Neural progenitor cell (in vitro differentiated cells): ENCODE results near the gene POLR2H. TPM values are rescaled to one million over a fixed set of nuclear protein-coding genes. Genes with fewer than 3 reads are reported as not detected.

Experiments used
- DNase-seq: peaks from one replicate; pipeline ENCODE4 v3.0.0-alpha.2; 2016; ENCODE audit warnings: low spot score
- H2AFZ ChIP-seq: fragments of 200-600 bp; sonication (generic); replicated peaks from 2 replicates; pipeline ENCODE4 v1.6.1; 2016; ENCODE audit warnings: antibody characterized with exemption
- H3F3A ChIP-seq: fragments of 200-600 bp; sonication (generic); 2 replicates; pipeline ENCODE4 v1.6.1; 2016; ENCODE audit warnings: antibody characterized with exemption, low read depth
- H3K27ac ChIP-seq: fragments of 200-600 bp; sonication (generic); 2 replicates; pipeline ENCODE4 v1.5.1; 2016; ENCODE audit warnings: mild to moderate bottlenecking
- H3K27me3 ChIP-seq: fragments of 200-600 bp; sonication (generic); 2 replicates; pipeline ENCODE4 v1.6.1; 2016; ENCODE audit warnings: mild to moderate bottlenecking, moderate library complexity
- H3K36me3 ChIP-seq: fragments of 200-600 bp; sonication (generic); 2 replicates; pipeline ENCODE4 v1.5.1; 2016
- H3K4me1 ChIP-seq: fragments of 200-600 bp; sonication (generic); 2 replicates; pipeline ENCODE4 v1.6.1; 2016; ENCODE audit warnings: mixed run types
- H3K4me2 ChIP-seq: fragments of 200-600 bp; sonication (generic); 2 replicates; pipeline ENCODE4 v1.6.1; 2016
- H3K4me3 ChIP-seq: fragments of 200-600 bp; sonication (generic); 2 replicates; pipeline ENCODE4 v1.5.1; 2016
- H3K79me2 ChIP-seq: fragments of 200-600 bp; sonication (generic); 2 replicates; pipeline ENCODE4 v1.6.1; 2016; ENCODE audit warnings: low read depth
- H3K9ac ChIP-seq: fragments of 200-600 bp; sonication (generic); 2 replicates; pipeline ENCODE4 v1.6.1; 2016
- H3K9me3 ChIP-seq: fragments of 200-600 bp; sonication (generic); 2 replicates; pipeline ENCODE4 v1.5.1; 2016; ENCODE audit warnings: low read depth
- H4K20me1 ChIP-seq: fragments of 200-600 bp; sonication (generic); 2 replicates; pipeline ENCODE4 v1.6.1; 2016; ENCODE audit warnings: low read depth
- H3K27ac Mint-ChIP-seq: 3 replicates; pipeline ENCODE4 v1.8.0; 2021; ENCODE audit warnings: mixed read lengths
- H3K27me3 Mint-ChIP-seq: 2 replicates; pipeline ENCODE4 v1.8.0; 2022; ENCODE audit warnings: low read depth, mild to moderate bottlenecking, inconsistent platforms, moderate library complexity, mixed read lengths; ENCODE audit not compliant: insufficient read depth
- H3K36me3 Mint-ChIP-seq: 3 replicates; pipeline ENCODE4 v1.8.0; 2021; ENCODE audit warnings: mixed read lengths
- H3K4me1 Mint-ChIP-seq: 3 replicates; pipeline ENCODE4 v1.8.0; 2021; ENCODE audit warnings: mixed read lengths
- H3K4me3 Mint-ChIP-seq: 3 replicates; pipeline ENCODE4 v1.8.0; 2021; ENCODE audit warnings: mild to moderate bottlenecking, moderate library complexity, mixed read lengths
- H3K9me3 Mint-ChIP-seq: 3 replicates; pipeline ENCODE4 v1.8.0; 2020; ENCODE audit warnings: mixed read lengths
- EZH2 ChIP-seq: fragments of 200-600 bp; sonication (generic); IDR thresholded peaks from 2 replicates; pipeline ENCODE4 v1.6.1; 2017; ENCODE audit warnings: antibody characterized with exemption, mild to moderate bottlenecking, moderate library complexity
- EZH2phosphoT487 ChIP-seq: fragments of 200-600 bp; sonication (generic); IDR thresholded peaks from 2 replicates; pipeline ENCODE4 v1.6.1; 2017; ENCODE audit warnings: antibody characterized with exemption
- total RNA-seq: library from RNA; depleted of rRNA; stranded (reverse); fragments of >200 nt; gene quantifications from 2 replicates; pipeline ENCODE4 v1.2.3, GENCODE V29; 2015; ENCODE audit warnings: low replicate concordance
- TF ChIP-seq, protein P1 (sequence below): fragments of 200-600 bp; sonication (generic); IDR thresholded peaks from 2 replicates; pipeline ENCODE4 v1.5.1; 2017; ENCODE audit warnings: antibody characterized with exemption, mild to moderate bottlenecking

Gene POLR2H
- total RNA-seq, 1 donor from 2014 or later: 173 TPM

DNA sequence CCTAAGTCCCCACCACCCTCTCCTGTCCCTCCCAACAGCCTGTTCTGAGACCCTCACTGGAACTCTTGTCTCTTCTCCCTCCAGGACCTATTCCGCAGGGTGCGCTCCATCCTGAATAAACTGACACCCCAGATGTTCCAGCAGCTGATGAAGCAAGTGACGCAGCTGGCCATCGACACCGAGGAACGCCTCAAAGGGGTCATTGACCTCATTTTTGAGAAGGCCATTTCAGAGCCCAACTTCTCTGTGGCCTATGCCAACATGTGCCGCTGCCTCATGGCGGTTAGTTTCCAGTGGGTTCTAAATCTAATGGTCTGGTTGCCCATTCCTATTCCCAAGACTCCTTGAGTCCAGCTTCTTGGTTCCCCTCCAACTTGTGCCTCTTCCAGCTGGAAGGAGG is 37.8 kb upstream of the POLR2H start:
- no peak overlapping the region for H3K27ac Mint-ChIP-seq
- no peak for DNase-seq
- H3K36me3 Mint-ChIP-seq: peaks cover 60% of the 10 kb centered on the region

DNA sequence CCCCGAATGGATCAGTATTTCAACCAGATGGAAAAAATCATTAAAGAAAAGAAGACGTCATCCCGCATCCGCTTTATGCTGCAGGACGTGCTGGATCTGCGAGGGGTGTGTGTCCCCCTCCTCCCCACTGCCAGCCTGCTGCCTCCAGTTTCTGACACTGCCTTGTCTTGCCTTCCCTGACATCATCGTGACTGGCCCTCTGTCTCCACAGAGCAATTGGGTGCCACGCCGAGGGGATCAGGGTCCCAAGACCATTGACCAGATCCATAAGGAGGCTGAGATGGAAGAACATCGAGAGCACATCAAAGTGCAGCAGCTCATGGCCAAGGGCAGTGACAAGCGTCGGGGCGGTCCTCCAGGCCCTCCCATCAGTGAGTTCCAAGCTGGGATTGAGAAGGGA is 36.2 kb upstream of the POLR2H start:
- peaks cover 8% of the 10 kb centered on the region for H3K79me2 ChIP-seq
- no peak for DNase-seq
- H3K4me3 ChIP-seq: no peak overlapping the region
- TF ChIP-seq, protein P1, sequence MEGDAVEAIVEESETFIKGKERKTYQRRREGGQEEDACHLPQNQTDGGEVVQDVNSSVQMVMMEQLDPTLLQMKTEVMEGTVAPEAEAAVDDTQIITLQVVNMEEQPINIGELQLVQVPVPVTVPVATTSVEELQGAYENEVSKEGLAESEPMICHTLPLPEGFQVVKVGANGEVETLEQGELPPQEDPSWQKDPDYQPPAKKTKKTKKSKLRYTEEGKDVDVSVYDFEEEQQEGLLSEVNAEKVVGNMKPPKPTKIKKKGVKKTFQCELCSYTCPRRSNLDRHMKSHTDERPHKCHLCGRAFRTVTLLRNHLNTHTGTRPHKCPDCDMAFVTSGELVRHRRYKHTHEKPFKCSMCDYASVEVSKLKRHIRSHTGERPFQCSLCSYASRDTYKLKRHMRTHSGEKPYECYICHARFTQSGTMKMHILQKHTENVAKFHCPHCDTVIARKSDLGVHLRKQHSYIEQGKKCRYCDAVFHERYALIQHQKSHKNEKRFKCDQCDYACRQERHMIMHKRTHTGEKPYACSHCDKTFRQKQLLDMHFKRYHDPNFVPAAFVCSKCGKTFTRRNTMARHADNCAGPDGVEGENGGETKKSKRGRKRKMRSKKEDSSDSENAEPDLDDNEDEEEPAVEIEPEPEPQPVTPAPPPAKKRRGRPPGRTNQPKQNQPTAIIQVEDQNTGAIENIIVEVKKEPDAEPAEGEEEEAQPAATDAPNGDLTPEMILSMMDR: no peak
- TF ChIP-seq EZH2: no peak
- no peak for TF ChIP-seq EZH2phosphoT487
- no peaks in the 10 kb centered on the region for H3K9me3 ChIP-seq
- H3K36me3 ChIP-seq: no peaks in the 10 kb centered on the region
- no peak overlapping the region for H3K27ac ChIP-seq
- H3K27me3 ChIP-seq: no peaks in the 10 kb centered on the region
- Mint-ChIP-seq H3K4me1 (no peaks in the 10 kb centered on the region), H3K36me3 (peaks cover 65% of the 10 kb centered on the region), H3K27me3 (peaks cover 2% of the 10 kb centered on the region), H3K4me3 (no peak overlapping the region), H3K27ac (peak overlapping the region; percentile 51), H3K9me3 (no peaks in the 10 kb centered on the region)
- no peak overlapping the region for H3K9ac ChIP-seq
- H3K4me2 ChIP-seq: no peak overlapping the region
- no peaks in the 10 kb centered on the region for H3F3A ChIP-seq
- H3K4me1 ChIP-seq: no peaks in the 10 kb centered on the region
- H2AFZ ChIP-seq: no peak overlapping the region
- peaks cover 31% of the 10 kb centered on the region for H4K20me1 ChIP-seq

More for the DNA sequence above, 37.8 kb upstream of the POLR2H start:
- no peak overlapping the region for H2AFZ ChIP-seq
- H3K4me3 Mint-ChIP-seq: no peak overlapping the region
- peaks cover 46% of the 10 kb centered on the region for H4K20me1 ChIP-seq
- H3K9me3 Mint-ChIP-seq: no peaks in the 10 kb centered on the region
- H3K9ac ChIP-seq: no peak overlapping the region
- H3K4me2 ChIP-seq: no peak overlapping the region
- no peaks in the 10 kb centered on the region for H3F3A ChIP-seq
- no peak for TF ChIP-seq EZH2
- TF ChIP-seq, protein P1: no peak
- no peak for TF ChIP-seq EZH2phosphoT487
- H3K36me3 ChIP-seq: no peaks in the 10 kb centered on the region
- H3K27ac ChIP-seq: no peak overlapping the region
- peaks cover 23% of the 10 kb centered on the region for H3K79me2 ChIP-seq
- H3K4me1 Mint-ChIP-seq: no peaks in the 10 kb centered on the region
- H3K27me3 Mint-ChIP-seq: peaks cover 4% of the 10 kb centered on the region
- no peaks in the 10 kb centered on the region for H3K9me3 ChIP-seq
- no peak overlapping the region for H3K4me3 ChIP-seq
- H3K27me3 ChIP-seq: no peaks in the 10 kb centered on the region
- H3K4me1 ChIP-seq: no peaks in the 10 kb centered on the region

DNA sequence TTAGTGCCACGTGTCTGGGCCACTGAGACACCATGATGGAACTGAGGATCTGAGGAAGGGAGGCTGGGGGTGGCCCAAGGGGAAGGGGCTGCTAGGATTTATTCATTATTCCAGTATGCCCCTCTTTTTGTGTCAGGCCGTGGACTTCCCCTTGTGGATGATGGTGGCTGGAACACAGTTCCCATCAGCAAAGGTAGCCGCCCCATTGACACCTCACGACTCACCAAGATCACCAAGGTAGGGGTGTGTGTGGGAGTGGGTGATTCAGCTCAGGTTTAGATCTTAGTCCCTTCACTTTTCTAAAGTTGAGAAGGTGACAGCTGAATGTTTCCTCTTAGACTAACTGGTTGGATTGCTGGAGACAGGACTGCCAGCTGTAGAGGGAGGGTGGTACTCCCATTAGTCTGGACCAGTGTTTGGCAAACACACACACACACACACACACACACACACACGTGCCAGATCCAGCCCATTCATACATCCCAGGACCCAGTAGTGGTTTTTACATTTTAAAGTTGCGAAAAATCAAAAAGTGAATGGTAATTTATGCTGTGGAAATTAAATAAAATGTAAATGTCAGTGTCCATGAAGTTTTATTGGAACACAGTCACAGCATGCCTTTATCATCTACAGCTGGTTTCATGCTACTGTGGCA is 35.7 kb upstream of the POLR2H start:
- Histone ChIP-seq H3K79me2 (peaks cover 2% of the 10 kb centered on the region), H3K4me1 (no peaks in the 10 kb centered on the region), H3K4me2 (no peak overlapping the region), H4K20me1 (peaks cover 25% of the 10 kb centered on the region), H3K27ac (no peak overlapping the region), H2AFZ (no peak overlapping the region), H3K9ac (no peak overlapping the region), H3K9me3 (no peaks in the 10 kb centered on the region), H3K4me3 (no peak overlapping the region), H3K36me3 (no peaks in the 10 kb centered on the region), H3K27me3 (no peaks in the 10 kb centered on the region), H3F3A (no peaks in the 10 kb centered on the region)
- no peak overlapping the region for H3K27ac Mint-ChIP-seq
- H3K4me1 Mint-ChIP-seq: no peaks in the 10 kb centered on the region
- no peaks in the 10 kb centered on the region for H3K9me3 Mint-ChIP-seq
- DNase-seq: no peak
- TF ChIP-seq EZH2phosphoT487: no peak
- no peak for TF ChIP-seq EZH2
- TF ChIP-seq, protein P1: no peak
- H3K27me3 Mint-ChIP-seq: peaks cover 2% of the 10 kb centered on the region
- no peak overlapping the region for H3K4me3 Mint-ChIP-seq
- H3K36me3 Mint-ChIP-seq: peaks cover 65% of the 10 kb centered on the region
